Dedifferentiated amniotic fluid mesenchymal stem cell (primary cell): ENCODE measurements around the gene PJVK.
"Not testable (repeated sequence)": the region's sequence is repeated elsewhere in the genome, so short reads cannot be mapped to it uniquely, and the experiment has no call there.

Experiments
- DNase-seq: peaks from one replicate; pipeline ENCODE4 v3.0.0-alpha.2; 2016; ENCODE audit errors: extremely low spot score

PJVK gene, protein sequence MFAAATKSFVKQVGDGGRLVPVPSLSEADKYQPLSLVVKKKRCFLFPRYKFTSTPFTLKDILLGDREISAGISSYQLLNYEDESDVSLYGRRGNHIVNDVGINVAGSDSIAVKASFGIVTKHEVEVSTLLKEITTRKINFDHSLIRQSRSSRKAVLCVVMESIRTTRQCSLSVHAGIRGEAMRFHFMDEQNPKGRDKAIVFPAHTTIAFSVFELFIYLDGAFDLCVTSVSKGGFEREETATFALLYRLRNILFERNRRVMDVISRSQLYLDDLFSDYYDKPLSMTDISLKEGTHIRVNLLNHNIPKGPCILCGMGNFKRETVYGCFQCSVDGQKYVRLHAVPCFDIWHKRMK

DNA sequence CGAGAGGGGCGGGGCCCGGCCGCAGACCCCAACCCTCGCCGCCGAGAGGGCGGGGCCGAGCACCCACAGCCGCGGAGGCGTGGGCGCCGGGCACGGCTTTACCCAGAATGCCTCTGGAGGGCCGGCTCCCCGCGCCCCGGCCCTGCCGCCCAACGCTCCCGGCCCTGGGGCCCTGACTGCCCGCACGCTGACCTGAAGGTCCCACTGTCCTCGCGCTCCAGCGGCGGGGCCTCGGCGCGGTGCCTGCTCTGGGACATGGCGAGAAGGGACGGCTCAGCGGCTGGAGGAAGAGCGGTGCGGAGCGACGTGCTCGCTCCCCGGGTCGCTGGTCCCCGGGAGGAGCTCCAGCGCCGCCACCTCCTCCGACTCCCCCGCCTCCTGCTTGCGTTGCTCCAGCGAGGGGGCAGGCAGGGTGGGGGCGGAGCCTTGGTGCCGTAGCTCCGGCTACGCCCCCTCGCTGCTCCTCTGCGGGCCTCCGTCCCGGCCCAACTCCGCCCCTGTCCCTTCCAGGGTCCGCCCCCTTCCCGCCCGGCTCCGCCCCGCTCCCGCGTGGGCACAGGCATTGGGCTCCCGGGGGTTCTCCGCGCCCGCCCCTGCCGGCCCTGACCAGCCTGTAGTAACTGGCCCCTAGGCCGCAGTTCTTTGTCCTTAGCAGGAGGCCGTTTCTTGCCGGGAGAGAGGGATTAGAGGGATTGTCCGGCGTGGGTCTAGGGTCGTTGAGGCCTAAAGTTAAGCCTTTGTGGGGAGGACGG lies at the start of gene PJVK, which contains the start of gene PRKRA:
Gene PJVK (plus strand): TSS at position 605 of the 752 bp plus-strand sequence. CDS start 2,032 bp downstream, outside the sequence.
Gene PRKRA (minus strand): TSS at position 402 of the 752 bp plus-strand sequence. CDS start 145 bp downstream, at position 257.
- peak; percentile 96 for DNase-seq

DNA sequence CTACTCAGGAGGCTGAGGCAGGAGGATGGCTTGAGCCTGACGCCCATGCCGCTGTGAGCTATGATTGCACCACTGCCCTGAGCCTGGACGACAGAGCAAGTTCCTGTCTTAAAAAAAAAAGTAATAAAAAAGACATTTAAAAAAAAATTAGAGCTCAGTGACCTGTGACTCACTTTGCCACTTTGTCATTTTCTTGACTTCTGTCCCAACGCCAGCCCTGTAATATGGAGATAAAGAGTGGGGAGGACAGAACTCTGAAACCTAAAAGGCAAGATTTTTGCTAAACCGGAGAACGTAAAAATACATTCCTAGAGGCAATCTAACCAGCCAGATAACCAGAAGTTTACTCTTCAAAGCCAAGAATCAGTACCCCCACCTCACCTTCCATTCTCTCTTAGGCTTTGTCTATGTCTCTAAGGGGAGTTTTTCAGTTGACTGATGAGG lies 49.2 kb upstream of the PJVK start:
- DNase-seq, result no peak

DNA sequence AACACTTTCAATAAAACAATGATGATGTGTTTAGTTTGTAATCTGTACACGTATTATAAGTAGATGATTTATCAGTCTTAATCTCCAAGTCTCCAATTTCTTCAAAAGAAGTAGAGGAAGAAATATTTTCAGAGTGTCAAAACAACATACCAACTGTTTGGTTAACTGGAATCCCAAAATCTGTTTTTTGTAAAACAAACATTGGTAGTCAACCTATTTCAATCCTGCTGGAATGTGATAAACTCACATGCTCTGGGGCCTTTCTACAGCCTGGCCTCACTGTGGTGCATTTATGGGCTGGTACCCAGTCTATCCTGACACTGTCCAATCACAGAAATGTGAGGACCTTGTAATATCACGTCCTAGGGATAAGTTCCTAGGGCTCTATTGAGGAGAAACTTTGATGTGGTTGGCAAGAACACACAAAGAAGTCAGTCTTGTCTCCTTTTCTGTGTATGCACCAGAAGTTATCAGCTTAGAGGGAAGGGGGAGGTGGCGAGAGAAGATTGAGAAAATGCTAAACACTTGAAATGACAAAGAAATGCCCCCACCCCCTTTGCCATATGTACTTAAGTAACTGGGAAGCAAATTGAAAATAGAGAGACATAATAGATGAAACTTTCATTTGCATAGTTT lies 47.4 kb upstream of the PJVK start:
- DNase-seq, result no peak

DNA sequence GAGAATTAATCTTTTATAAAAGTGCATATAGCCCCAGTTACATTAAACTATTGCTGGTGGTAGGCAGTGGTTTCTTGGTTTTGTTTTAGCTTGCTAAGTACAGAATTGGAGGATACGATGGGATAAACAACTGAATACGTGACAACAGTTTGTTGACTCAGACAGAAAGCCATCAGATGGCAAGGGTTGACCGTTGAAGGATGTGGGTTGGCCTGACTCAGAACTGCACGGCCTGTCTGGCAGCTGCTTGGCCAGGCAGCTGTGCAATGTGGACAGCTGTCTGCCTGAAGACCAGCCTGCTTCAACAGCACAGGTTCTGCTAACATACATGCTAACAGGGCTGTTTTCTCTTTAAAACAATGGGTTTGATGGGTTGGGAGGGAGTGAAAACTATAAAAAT lies 46.8 kb upstream of the PJVK start:
- peak; percentile 57 for DNase-seq

DNA sequence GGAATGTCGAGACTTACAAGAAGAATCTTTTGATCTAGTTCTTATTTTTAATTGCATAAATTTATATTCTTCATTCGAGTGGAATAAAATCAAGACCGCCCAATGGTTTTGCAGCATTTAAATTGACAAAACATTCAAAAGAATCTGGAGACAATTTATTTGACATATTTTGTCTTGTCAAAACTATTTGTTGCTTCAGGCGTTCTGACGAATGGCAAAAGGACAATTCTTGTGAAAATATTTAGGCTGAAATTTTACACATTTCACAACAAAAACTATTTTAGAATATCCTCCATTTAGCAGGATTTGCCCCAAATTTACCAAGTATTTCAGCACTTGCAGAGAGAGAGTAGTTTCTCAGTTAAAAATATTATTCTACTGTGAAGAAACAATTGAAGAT lies 41.9 kb upstream of the PJVK start:
- no peak for DNase-seq

DNA sequence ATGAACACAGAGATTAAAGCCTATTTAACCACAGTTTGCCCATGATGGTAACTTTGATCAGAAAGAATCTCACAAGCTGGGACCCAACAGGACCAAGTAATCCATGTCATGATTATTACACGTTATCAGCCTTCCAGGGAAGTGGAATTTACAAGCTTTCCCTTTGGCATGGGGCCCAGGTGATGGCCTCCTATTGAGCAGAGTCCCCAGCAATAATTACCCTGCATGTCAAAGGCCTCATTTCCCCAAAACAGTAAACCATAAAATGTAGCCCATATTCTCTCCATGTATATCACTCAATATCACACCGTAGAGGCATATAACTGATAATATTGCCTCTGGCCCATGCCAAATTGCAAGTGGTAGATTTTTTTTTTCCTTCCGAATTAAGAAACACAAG lies 39.1 kb upstream of the PJVK start:
- DNase-seq, result no peak

DNA sequence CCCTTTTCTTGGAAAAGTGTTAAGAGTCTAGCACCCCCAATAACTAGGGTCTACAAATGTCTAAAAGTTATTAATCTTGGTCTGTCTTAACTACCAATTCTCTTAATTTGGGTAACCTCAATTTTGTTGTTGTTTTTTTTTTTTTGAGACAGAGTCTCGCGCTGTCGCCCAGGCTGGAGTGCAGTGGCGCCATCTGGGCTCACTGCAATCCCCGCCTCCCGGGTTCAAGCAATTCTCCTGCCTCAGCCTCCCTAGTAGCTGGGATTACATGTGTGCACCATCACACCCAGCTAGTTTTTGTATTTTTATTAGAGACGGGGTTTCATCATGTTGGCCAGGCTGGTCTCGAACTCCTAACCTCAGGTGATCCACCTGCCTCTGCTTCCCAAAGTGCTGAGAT lies 38.7 kb upstream of the PJVK start:
- not testable (repeated sequence) for DNase-seq

DNA sequence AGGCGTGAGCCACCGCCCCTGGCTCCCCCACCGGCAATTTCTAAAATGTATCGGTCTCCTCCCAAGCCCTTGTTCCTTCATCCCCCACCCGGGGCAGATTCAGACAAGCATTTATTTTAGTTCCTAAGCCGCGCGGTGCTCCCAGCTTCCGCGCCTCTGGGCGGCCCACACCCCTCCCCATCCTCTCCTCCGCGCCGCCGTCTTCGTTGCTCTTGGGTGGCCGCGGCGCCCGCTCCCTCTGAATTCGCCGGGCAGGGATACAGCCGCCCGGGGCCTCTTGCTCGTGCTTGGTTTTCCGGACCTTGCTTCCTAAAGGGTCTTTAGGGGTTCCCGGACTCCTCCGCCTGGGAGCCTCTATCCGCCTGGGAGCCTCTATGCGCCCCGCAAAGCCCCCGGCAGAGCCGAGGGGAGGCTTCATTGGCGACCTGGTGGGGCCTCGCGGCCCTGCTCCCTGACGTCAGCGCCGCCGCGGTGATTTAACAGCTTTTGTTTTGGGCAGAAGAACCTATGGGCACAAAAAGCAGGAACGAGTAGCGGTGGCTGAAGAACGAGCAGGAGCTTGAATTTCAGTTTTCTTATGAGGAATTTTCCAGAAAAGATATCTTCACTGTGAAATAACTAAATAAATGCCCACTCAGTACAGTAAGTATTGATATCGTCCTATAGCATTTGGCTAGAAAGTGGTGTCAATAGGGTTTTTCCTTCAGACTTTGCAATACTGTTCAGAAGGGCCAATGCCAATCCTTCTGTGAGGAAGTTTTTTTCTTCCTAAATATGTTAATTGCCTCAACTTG lies 37.5 kb upstream of the PJVK start:
- peak; percentile 64 for DNase-seq

DNA sequence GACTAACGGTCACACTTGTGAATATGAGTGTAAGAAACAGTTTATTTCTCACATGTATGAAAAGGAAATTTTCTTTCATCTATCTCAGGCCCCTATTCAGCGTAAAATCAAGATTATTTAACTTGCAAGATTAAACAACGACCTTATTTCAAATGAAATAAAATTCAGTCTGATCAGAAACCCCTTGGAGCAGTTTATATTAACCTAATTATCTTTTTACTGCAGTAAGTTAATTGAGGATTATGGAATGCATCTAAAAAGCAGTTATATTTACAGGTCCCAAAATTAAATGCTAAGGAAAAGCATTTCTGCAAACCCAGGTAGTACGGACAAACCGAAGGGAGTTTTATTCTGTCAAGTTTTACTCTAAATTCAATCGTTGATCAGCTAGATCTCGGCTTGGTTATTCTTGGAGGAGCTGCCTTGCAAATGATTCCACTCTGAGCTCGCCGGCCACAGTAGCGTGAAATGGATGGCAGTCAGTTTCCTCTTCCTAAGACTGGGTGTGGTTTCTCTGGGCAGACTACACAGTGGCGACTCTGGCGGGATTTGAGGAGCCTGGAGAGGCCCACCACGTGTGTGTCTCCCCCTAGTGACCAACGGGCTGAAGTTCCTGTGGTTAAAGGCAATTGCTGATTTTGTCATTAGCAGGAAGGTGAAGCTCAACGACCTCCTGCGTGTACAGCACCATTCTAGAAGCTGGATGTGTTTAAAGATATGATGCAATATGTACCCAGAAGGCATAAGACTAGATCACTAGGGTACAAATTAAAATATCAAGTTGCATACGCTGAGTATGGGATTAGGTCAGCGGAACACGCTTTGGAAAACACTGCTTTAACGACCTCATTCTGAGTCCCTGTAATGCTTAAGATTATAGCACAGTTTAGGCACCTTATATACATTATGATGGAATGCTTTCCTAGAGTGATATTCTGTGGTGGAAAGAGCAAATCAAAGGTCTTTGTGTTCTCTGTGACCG lies 36.6 kb upstream of the PJVK start:
- peak; percentile 96 for DNase-seq

DNA sequence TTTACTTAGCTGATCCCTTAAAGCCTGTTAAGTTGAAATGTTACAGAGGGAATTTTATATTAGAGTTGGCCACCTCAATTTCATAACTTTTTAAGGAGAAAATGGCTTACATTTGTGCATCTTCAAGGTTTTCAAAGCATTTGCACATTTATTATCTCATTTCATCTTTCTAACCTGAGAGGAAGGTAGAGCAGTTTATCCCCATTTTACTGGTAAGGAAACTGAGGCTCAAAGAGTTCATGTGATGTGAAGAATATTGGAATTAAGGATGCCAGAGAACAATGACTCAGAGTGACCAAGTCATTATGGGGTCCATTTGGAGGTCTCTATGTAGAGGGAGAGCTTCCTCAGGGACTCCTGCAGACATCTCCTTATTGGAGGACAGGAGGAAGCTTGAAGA lies 35.2 kb upstream of the PJVK start:
- DNase-seq, result no peak

DNA sequence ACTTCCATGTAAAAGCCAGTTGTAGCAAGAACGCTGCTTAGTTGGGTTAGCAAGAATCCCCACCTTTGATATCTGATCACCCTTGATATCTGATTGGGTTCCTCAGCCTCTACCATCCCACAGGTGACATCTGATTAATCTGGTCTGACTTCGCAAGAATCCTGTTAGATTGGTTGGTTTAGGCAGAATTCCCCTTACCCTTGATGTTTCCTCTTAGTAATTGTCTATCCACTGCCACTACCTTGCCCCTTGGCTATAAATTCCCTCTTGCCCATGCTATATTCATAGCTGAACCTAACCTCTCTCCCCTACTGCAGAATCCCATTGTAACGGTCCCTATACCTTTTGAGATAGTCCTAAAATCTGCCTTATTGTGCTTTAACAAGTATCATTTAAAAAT lies 33.3 kb upstream of the PJVK start:
- DNase-seq, result no peak

DNA sequence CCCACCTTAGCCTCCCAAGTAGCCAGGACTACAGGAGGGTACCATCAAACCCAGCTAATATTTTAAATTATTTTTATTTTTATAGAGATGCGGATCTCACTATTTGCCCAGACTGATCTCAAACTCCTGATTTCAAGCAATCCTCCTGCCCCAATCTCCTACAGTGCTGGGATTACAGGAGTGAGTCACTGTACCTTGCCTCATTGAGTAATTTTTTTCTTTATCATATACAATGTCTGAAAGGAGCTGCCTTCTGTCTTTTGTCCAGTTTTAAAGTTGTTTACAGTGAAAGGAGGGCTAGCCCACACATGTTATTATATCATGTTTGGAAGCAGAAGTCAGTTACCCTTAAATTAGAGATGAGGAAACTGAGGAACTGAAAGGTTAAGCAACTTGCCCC lies 32.8 kb upstream of the PJVK start:
- no peak for DNase-seq

DNA sequence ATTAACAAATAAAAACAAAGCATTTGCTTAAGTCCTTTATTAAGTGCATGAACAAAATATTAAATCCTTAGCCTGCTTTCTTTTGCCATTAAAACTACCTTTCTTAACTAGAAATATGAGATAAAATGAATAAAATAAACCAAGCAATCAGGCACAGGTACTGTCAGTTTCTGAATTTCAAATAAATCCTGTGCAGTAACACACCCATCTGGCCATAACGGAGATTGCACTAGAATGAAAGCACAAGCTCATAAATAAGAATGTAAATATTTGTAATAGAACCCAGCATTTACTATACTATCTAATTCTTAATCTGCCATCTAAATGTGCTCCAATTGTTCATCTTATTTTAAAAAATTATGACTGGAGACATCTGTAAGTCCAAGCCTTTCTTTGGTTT lies 32.1 kb upstream of the PJVK start:
- no peak for DNase-seq

DNA sequence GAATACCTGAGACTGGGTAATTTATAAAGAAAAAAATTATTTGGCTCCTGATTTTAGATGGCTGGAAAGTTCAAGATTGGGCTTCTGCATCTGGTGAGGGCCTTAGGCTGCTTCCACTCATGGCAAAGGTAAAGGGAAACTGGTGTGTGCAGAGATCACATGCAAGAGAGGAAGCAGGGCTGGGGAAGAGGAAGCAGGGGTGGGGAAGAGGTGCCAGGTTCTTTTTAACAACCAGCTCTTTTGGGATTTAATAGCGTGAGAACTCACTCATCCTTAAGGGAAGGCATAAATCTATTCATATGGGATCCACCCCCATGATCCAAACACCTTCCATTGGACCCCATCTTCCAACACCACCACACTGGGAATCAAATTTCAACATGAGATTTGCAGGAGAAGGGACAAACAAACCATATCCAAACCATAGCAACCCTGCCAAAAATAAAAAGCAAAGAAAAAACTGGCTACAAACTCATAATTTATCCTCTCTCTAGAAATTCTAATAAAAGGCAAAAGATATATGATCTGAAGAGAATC lies 30.6 kb upstream of the PJVK start:
- DNase-seq, result no peak

DNA sequence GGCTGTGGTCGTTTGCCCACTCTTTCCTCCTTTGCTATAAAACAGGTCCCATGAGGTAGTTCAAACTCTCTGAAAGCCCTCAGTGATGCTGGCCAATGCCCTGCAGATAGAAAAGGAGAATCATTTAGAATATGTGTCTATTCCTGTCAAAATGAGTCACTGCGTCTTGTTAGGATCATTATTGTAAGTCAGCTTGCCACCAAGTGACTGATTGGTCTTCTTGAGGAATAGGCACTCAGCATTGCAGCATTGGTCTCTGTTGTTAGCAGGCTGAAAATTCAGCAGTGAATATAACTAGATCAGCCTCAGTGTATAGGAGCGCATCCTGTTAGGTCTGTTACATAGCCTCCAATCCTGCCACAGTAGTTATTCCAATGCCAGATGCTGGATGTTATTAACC lies 29.1 kb upstream of the PJVK start:
- no peak for DNase-seq

DNA sequence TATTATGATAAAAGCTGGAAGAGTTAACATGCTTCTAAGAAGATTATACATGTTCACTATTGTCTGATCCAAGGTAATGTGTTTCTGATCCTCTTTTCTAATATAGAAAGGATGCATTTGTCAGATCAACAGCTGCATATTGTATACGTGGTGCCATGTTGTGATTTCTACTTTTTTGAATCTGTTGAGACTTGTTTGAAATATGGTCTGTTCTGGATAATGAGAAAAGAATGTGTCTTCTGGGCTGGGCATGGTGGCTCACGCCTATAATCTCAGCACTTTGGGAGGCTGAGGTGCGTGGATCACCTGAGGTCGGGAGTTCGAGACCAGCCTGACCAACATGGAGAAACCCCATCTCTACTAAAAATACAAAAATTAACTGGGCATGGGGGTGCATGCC lies 27.4 kb upstream of the PJVK start:
- not testable (repeated sequence) for DNase-seq

DNA sequence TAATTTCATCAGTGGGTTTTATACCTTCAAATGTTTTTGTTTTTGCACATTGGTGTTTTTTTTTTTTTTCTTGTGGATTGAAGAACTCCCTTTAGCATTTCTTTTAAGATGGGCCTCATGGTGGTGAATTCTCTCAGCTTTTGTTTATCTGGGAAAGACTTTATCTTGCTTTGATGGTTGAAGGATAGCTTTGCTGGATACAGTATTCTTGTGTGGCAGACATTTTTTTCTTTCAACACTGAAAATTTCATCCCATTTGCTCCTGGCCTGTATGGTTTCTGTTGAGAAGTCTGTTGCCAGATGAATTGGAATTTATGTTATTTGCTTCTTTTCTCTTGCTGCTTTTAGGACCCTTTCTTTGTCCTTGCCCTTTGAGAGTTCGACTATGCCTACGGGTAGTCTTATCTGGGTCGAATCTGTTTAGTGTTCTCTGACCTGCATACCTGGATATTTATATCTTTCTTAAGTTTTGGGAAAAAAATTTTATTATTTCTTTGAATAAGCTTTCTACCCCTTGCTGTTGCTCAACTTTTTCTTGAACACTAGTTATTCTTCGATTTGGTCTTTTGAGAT lies 25.8 kb upstream of the PJVK start:
- no peak for DNase-seq

DNA sequence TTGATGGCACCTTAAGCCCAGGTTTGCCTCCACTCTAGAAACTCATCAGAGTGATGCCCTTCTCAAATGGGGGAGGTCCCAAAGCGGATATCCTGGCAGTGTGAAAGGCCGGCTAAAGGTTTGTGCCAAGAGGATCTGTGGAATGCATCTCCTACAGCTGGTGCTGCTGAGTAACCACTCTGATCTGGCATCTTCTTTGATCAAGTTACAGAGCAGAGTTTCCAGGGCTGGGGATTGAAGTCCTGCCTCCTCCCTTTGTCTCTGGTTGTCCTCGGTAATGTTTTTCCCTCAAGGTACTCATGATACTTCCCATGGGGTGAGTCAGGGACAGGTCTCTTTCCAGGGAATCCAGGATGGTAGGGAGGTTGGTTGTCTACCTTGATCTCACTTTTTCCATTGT lies 24.8 kb upstream of the PJVK start:
- no peak for DNase-seq

DNA sequence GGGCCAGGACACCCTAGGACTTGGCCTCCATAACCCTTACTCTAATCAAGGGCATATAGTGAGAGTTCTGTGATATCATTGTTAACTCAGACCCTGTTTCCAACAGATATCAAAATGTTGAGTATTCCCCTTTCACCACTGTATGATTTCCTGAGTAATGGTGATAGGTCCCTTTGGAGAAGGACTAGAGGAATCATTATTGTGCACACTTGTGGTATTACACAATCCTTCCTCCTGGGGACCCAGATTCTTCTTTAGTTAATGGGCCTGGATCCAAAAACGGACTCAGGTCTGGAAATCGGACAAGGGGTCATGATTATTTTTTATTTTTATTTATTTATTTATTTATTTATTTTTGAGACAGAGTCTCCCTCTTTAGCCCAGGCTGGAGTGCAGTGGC lies 23.7 kb upstream of the PJVK start:
- DNase-seq, result no peak

DNA sequence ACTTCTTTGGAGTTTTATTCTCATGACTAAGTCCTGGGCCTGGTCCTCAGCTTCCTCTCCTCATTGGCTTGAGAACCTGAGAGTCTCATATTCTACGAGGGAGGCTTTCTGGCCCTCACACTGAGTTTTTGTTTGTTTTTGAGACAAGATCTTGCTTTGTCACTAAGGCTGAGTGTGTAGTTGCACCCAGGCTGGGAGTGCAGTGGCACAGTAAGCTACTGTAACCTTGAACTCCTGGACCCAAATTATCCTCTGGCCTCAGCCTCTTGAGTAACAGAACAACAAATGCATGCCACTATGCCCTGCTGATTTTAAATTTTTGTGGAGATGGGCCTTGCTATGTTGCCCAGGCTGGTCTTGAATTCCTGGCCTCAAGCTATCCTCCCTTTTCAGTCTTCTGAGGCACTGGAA lies 22.8 kb upstream of the PJVK start:
- DNase-seq, result no peak
